HG03469 (cell line): ENCODE data around the gene GRIA2.
"Not testable (repeated sequence)": the region's sequence is repeated elsewhere in the genome, so short reads cannot be mapped to it uniquely, and the experiment has no call there.

Experiments used
- ATAC-seq: cut with Tn5 transposase; IDR thresholded peaks from one replicate; pipeline ENCODE4 v1.9.1; 2021; ENCODE audit warnings: mild to moderate bottlenecking, moderate library complexity, moderate number of reproducible peaks; ENCODE audit not compliant: unreplicated experiment

GRIA2 gene

DNA sequence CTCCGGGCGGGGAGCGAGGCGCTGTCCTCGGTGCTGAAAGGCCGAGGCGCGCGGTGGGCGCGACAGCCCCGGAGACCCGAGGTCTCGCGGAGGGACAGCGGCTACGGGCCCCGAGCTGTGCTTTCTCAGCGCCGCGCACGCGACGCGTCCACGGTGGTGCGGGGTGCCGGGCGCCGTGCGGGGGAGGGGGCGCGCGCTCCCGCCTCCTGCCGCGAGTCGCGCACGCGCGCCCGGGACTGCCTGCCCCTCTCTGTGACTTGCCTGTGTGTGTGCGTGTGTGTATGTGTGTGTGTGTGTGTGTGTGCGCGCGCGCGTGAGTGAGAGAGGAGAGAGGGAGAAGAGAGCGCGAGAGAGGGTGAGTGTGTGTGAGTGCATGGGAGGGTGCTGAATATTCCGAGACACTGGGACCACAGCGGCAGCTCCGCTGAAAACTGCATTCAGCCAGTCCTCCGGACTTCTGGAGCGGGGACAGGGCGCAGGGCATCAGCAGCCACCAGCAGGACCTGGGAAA lies at the start of gene GRIA2:
GRIA2 (plus strand) TSS at position 358 of the 511 bp plus-strand sequence. CDS start 315 bp downstream, outside the sequence.
- ATAC-seq, result no peak

DNA sequence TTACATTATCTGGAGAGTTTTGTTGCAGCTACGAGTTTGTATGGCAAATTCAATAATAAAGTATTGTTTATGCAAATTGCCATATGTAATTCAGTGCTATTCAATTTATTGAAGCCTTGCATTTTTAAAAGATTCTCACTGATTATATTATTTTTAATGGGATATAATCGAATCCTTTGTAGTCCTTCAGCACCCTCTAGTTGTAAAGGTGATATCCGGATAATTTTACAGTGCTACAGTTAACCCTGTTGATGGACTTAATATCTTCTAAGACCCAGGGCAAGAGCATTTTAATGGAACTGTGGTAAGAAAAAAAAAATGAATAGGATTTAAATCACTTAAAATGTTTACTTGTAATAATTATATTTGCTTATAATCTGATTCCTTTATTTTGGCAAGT lies 48.5 kb upstream of the GRIA2 start:
- ATAC-seq, result no peak

DNA sequence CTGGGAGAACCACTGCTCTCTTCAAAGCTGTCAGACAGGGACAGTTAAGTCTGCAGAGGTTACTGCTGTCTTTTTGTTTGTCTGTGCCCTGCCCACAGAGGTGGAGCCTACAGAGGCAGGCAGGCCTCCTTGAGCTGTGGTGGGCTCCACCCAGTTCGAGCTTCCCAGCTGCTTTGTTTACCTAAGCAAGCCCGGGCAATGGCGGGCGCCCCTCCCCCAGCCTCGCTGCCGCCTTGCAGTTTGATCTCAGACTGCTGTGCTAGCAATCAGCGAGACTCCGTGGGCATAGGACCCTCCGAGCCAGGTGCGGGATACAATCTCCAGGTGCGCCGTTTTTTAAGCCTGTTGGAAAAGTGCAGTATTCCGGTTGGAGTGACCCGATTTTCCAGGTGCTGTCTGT lies 40.3 kb upstream of the GRIA2 start:
- not testable (repeated sequence) for ATAC-seq

DNA sequence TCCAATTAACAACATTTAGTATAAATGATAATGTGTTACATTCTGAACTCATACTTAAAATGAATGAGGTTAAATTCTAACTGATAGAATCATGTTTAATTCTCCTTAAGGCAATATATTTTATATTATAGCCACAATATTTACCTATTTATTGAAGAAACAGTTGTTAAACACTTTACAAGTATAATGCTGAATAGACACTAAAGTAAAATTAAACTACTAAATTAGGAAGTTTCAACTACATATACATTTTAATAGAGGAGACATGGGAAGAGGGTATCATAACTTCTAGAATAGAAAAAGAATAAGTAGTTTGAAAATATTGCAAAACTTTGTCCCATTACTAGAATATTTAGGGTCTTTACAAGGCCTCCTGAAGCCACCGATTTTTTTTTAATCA lies 36.2 kb upstream of the GRIA2 start:
- no peak for ATAC-seq

DNA sequence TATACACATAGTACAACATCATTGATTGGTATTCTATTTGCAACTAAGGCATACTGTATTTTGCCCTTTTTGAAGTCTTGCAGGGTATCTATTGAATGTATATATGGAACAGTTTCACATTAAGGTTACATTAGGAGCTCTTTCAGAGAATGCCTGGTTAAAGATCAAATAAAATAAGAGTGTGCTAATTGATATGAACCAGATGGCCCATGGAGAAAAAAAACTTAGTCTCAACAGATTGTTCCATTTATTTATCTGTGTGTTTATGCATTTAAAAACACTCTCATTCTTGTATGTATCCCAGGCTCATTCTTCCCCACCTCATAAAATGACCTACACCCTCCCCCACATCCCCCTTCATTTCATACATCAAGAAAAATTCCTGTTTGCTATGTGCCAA lies 35.2 kb upstream of the GRIA2 start:
- no peak for ATAC-seq

DNA sequence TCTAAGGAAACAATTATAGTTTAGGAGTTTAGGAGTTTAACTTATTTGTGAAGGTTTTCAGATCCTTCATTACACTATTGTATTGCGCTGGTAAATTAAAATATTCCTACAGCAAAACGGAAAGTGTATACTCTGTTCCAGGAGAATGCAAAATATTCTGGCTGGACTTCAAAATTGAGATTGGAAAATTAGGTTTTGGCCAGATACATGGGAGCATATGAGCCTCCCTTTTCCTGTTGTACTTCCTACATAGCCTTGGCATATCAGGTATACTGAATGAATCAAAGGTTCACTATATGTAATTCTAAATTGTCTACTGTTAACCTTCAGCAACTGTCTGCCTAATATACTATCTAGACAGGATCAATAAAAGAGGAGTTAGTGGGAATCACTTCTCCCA lies 25.2 kb upstream of the GRIA2 start:
- no peak for ATAC-seq

DNA sequence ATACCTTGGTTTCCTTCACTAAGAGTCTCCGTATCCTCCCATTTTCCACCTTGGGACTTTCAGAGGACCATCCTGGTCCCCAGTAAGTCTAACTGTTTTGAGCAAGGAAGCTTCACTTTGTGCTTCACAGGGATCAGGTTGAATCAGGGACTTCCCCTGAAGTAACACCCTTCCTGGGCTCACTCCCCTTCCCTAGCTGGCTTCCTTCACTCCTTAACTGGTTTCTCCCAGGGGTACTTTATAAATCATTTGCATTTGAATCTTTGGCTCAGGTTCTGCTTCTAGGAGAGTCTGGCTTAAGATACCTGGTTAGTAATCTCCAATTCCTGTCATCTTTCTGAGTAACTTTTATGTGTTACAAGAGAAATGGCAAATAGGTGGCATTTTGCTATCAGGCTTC lies 24.5 kb upstream of the GRIA2 start:
- no peak for ATAC-seq

DNA sequence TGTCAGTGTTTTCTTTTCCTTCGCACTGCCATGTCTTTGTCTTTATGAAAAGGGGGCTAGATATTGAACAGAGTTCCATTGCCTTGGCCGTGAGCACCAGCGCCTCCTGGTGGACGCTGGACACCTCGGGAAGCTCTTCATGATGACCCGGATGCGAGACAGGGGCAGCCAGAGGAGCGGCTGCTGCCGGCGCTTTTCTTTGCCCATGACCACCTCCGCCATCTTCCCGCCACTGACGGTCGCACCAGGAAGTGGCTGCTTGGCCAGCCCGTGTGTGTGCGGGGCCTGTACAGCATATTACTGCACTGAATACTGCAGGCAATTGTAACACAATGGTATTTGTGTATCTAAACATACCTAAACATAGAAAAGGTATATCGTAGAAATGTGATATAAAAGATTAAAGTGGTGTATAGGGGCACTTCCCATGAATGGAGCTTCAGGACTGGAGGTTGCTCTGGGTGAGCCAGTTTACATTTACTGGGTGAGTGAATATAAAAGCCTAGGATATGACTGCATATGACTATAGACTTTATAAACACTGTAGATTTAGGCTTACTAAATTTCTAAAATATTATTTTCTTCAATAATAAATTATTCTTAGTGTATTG lies 15.8 kb upstream of the GRIA2 start:
- no peak for ATAC-seq

DNA sequence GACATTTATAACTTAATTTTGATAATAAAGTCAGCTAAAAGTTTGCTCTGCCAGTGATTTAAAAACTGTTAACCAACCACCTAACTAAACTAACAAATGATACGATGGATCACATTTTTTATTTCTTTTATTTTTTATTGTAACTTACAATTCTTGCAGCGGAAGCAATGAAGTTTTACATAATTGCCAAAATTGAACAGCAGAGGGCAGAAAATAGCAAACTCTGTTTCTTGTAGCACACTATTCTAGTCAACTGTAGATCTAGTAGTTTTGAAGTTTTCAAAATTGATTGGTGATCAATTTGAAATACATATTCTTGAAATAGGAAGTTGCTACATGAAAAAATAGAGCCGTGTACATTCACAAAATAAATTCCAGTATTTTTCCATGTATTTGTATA lies 2.8 kb upstream of the GRIA2 start:
- no peak for ATAC-seq

DNA sequence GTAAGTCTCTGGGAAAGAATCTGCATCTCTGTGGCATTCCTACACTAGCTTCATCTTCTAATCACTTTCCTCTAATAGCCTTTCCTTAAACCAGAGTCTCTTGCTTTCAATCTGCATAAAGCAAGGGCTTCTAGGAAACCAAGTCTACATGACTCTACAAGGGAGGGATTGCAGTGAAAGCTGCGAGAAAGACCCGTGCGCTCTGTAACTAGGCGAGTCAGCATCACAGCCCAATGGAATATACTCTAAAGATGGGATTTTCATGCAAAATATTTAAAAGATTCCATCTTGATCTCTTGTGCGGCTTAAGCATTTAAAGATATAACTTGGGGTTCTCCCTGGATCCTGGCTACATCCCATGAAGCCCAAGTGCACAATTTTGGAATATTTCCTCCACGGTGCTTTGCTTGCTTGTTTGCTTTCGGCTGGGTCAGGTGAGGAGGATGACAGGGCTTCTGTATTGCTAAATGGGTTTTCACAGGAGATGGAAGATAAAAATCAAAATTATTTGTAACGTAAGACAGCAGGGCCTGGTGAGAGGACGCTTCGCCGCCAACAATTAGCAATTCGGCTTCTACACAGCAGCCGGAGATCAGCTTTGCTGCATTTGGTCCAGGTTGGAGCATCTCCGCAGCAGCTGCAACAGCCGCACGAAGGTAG lies 687 bp upstream of the GRIA2 start:
- ATAC-seq, result no peak

DNA sequence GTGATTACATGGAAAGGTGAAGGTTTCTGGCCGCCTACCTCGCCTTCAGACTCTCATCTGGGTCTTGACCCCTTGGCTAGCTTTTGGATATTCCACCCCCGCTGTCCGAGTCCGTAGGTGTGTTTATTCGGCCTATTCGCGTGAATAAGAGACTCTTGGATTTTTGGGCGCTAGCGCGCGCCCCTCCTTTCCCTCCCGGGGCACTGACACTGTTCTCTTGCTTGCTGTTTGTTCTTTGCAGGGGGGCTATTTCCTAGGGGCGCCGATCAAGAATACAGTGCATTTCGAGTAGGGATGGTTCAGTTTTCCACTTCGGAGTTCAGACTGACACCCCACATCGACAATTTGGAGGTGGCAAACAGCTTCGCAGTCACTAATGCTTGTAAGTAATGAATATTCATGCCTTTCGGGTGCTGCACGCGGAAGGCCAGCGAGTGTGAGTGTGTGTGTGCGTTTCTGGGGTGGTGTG lies 932 bp downstream of the GRIA2 start:
- ATAC-seq, result no peak

DNA sequence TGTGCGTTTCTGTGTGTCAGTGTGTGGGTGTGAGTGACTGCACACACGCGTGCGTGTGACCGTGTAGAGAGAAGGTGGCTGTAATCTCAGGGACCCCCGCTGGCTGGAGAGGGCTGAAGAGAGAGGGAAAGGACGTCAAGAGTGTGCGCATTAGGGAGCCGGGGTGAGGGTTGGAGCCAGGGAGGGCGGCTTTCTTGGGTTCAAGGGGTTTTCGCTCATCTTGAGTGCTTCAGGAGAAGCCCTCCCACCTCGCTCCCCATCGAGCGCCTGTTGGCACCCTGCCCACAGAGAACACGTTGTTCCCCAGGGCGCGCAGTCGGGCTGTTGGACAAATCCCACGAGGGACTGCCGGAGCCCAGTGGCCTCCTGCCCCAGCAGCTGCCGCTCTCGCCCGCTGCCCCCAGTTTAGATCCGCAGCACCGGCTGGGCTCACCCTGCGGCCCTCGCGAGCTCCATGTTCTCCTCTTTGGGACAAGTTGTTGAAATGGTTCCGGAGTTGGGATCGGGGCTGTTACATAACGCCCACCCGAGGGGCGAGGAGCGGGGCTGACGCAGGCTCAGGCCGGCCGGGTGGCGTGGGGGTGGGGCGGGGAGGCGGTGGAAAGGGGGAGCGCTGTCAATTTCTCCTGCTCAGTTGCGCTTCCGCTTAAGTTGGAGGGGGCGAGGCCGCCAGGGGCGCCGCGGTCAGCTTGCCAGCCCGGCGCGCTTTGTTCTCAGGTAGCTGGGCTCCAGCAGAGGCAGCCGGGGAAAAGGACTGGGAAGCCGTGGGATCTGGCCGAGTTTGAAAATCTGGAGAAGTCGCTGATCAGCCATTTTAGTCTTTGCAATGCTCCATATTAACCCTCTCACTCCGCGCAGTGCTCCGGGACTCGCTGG lies 1.6 kb downstream of the GRIA2 start:
- ATAC-seq, result no peak

DNA sequence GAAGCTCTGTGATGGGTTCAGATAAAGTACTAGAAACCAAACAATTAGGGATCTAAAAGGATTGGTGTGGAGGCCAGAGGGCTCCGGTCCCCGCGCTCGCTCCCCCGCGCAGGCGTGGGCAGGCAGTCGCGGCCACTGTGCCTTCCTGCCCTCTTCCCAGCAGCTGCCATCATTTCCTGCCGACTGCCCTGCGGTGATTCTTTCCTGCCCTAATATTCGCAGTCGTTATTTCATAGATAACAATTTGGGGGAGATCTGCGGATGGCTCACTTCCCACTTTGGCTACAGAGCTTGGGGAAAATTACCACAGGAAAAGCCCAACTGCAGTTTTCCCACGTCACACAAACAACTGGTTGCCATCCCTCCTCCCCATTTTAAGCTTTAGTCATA lies 2.2 kb downstream of the GRIA2 start:
- ATAC-seq, result no peak

DNA sequence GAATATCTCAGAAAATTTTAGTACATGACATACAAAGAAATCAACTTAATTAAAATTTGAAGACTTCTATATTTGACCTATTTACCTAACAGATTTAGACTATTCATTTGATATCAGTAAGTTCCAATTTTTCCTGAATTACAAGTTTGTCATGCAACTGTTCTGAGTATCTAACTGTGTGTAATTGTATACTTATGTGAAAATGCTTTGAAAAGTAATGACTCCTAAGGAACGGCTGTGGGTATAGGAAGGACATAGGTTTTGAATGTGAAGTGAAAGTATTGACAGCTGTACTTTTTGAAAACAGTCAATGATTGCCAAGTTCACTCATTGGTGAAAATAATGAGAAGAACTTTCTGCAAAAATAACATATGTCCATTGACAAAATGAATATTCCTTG lies 2.9 kb downstream of the GRIA2 start:
- no peak for ATAC-seq

DNA sequence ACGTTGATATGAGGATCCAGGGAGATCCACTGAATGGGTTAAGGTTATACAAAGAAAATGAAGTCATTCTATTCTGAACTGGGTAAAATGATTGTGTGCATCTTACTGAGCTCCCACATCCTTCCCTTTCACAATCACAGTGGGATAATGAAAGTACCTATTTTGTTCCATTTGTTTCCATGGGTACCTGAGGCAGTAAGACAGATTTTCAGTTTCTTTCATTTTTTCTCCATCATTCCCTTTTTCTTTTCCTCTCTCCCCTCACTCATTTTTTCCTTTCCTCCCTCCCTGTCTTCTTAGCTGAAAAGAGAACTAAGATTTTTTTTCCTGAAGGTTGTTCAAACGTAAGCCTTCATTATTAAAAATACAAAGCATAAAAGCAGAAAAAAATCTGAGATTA lies 4.6 kb downstream of the GRIA2 start:
- ATAC-seq, result no peak

DNA sequence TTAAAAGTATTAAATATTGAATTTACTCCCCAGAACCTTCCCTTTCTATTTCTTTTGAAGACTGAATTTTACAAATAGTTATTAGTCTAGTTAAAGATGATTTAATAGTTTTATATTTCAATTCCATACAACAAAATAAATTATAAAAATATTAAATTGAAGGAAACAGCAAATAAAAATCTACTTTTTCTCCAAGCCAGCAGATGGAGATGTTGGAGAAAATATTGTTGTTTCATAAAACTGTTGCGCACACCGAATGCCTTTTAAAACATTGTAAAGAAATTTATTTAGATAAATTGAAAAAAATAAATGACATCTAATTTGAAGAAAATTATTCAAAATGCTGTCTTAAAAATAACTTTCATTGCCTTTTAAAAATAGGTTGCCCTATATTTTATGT lies 5.5 kb downstream of the GRIA2 start:
- ATAC-seq, result no peak

DNA sequence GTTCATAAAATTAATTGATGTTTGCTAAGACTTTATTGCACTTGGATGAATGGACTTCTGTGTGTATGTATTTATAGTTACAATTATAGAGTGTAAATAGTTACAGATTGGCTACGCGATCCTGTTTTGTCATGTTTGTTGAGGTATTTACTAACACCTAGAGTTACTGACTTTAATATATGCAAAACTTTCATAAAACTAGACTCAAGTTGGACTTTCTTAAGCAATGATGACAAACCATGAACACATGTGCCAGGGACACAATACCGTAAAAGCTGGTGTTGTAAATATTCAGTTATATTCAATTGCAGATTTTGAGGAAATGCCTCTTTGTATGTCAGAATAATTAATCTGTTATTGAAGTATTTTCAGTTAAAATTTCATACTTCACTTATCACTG lies 6.1 kb downstream of the GRIA2 start:
- no peak for ATAC-seq

DNA sequence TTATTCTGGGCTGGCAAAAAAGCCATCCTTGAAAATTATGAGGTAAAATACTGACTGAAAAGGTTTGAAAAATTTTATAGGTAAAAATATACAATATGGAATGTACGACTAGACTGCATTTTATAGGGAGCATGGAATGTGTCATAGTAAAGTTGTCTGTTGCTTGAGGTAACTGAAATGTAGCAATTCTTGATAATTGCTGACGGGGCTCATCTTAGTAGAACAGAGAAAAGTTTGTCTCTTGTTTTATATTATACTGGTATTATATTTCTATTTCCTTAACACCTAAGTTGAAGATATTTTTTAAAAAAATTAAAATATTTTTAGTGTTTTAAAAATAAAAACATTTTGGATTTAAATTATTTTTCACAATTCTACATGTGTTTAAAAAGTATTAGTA lies 11.0 kb downstream of the GRIA2 start:
- no peak for ATAC-seq

DNA sequence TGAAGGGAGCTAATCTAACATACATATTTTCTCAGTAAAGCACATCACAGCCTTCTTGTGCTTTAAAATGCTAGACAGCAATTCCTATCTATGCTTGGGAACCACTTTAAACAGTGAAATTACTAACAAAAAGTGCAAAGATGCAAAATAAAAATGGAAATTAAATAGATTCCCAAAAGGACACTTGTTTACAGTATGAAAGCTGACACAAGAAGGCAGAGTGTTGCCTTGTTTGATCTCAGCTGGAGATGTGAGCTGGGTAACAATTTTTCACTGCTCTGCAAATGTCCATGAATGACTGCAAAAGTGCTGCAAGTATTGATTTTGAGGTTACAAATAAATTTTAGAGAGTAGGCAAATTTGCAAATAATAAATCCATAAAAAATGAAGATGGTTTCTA lies 22.3 kb downstream of the GRIA2 start:
- no peak for ATAC-seq

DNA sequence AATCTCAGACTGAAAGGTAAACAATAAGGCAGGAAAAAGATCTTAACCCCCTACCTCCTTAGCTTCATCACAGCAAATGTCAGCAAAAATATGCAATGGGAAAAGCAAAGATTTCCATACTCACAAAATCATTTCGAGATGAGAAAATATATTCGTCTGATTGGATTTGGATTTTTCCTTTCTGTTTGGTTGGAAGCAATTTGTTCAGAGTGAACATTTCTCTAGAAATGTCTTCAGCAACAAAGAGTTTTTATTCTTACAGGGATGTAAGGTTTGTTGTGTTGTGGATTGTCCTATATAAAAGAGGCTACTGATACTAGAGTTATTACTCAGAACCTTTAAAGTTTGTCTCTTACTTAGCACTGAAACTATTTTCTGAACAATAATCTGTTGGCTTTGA lies 23.8 kb downstream of the GRIA2 start:
- no peak for ATAC-seq

DNA sequence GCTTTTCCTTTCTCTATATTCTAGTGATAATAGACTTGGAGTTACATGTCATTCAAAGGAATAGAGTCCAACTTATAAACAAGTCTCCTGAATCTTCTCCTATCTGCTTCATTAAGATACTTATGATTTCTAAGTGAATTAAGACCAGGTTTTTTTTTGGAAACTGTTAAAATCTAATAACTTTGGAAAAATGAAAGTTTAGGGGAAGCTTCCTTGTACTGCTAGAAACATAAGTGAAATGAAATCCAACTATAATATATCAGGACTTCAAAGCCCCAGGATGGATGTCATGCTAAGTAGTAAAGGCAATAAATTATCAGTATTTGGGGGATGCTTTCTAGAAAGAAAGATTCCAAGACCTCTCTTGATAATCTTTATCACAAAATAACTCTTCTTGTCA lies 24.8 kb downstream of the GRIA2 start:
- ATAC-seq, result no peak

DNA sequence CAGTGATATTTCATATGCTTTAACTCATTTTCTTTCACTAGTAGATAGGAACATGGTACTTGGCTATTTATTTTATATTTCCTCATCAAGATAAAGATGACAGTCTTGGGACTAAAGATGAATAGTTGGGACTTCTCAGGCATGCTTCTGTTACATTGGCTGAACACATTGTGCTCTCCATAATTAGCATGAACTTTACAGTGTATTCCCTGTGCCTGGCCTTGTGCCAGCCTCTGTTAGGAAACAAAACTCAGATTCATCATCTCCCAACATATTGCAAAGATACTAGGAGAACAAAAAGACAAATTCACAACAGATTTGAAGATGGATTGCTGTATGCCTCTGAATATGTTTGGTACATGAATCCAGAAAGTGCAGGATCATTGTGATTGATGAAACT lies 26.4 kb downstream of the GRIA2 start:
- ATAC-seq, result no peak
